NCI-H748 (cell line): ENCODE results near the gene NUP205.
"Not testable (repeated sequence)": the region's sequence is repeated elsewhere in the genome, so short reads cannot be mapped to it uniquely, and the experiment has no call there.

Experiments used
- DNase-seq: peaks from one replicate; lab custom pipeline; 2025; ENCODE audit not compliant: unreplicated experiment; lab: John Stamatoyannopoulos, UW

Gene NUP205

GRCh38 chr7:135620980-135621850 lies 63.5 kb downstream of the NUP205 start:
- peak; percentile 83 for DNase-seq

GRCh38 chr7:135634191-135634878 lies 76.6 kb downstream of the NUP205 start:
- no peak for DNase-seq

GRCh38 chr7:135639690-135640089 lies 82.0 kb downstream of the NUP205 start:
- not testable (repeated sequence) for DNase-seq

- DNase-seq, result no peak
Measured at GRCh38 chr7:135644154-135644553, 86.4 kb downstream of the NUP205 start.

GRCh38 chr7:135644729-135645128 lies 87.0 kb downstream of the NUP205 start:
- no peak for DNase-seq

- peak; percentile 60 for DNase-seq
Measured at GRCh38 chr7:135645296-135645904, 87.7 kb downstream of the NUP205 start.

- DNase-seq, result no peak
Measured at GRCh38 chr7:135647755-135648154, 90.0 kb downstream of the NUP205 start.

GRCh38 chr7:135648235-135648634 lies 90.5 kb downstream of the NUP205 start:
- DNase-seq, result no peak

- no peak for DNase-seq
Measured at GRCh38 chr7:135650831-135651573, 93.3 kb downstream of the NUP205 start.

DNA sequence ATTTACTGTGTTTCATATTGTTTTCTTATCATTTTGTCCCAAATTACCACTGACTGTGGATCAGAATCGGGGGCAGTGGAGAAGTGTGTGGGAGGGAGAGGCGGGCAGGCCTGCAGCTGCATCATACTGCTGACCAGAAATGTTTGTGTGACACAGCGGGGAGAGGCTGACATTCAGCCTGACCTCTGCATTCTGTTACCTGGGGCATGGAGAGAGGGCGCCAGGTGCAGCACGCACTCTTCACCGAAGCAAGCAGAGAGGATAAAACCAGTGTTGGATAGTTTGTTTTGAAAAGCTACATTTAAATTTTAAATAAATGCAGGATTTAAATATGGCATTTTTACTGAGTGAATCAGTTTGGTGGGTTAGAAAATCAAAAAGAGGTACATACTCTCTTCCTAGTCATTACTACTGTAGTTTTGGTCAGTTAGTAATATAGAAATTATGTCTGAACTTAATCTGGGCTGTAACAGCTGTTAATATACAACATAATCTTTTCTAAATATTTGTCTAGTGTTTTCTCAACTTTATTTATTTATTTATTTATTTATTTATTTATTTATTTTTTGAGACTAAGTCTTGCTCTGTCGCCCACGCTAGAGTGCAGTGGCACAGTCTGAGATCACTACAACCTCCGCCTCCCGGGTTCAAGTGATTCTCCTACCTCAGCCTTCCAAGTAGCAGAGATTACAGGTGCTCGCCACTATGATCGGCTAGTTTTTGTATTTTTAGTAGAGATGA lies 95.8 kb downstream of the NUP205 start:
- peak; percentile 97 for DNase-seq

DNA sequence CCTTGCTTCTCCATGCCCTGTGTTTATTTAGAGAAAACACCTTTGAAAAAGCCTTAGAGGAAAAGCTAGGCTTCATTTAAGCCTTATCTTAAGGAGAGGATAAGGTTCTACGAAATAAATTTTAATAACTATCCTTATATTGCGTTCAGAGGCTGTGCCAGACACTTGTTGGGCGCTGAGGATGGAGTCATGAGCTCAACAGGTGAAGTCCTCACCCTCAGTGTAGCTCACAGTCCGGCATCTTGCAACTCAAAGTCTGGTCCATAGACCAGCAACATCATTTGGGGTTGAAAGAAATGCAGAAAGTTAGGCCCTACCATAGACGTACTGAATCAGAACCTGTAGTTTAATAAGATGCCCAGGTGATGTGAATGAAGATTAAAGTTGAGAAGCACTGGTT lies 100.8 kb downstream of the NUP205 start:
- DNase-seq, result no peak

DNA sequence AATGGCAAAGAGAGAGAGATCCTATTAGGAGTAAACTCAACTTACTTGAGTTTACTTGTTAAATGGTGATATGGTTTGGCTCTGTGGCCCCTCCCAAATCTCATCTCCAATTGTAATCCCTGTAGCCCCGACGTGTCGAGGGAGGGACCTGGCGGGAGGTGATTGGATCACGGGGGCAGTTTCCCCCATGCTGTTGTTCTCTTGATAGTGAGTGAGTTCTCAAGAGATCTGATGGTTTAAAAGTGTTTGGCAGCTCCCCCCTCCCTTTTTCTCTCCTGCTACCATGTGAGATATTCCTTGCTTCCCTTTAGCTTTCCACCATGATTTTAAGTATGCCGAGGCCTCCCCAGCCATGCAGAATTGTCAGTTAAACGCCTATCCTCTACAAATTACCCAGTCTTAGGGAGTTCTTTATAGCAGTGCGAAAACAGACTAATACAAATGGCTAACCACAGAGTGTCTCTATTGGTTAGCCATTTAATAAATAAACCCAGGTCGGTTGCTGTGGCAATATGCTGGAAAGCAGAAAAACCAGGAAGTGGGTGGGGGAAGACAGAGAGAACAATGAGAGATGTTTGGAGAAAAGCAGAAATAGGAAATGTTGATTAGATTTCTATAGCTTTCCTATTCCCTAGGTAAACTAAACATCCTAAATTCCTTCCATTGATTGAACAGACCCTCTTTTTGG lies 101.6 kb downstream of the NUP205 start:
- DNase-seq, result peak; percentile 92

GRCh38 chr7:135661311-135662122 lies 103.8 kb downstream of the NUP205 start:
- peak; percentile 90 for DNase-seq

DNA sequence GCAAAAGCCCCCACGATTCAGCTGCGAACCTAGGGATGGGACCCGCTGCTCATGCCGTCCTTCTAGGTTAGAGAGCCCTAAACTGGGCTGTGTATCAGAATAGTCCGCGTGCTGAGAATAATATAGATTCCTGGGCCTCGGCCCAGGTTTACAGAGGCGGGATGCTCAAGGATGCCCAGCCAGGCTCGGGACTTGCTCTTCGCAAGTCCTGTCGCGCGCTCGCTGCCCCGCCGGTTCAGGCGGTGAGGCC lies 104.3 kb downstream of the NUP205 start:
- DNase-seq, result no peak

- peak; percentile 97 for DNase-seq
Measured at GRCh38 chr7:135662373-135663114, 104.8 kb downstream of the NUP205 start, which contains the start of gene STMP1. TSS of gene STMP1 (plus strand) at chr7:135662514.

DNA sequence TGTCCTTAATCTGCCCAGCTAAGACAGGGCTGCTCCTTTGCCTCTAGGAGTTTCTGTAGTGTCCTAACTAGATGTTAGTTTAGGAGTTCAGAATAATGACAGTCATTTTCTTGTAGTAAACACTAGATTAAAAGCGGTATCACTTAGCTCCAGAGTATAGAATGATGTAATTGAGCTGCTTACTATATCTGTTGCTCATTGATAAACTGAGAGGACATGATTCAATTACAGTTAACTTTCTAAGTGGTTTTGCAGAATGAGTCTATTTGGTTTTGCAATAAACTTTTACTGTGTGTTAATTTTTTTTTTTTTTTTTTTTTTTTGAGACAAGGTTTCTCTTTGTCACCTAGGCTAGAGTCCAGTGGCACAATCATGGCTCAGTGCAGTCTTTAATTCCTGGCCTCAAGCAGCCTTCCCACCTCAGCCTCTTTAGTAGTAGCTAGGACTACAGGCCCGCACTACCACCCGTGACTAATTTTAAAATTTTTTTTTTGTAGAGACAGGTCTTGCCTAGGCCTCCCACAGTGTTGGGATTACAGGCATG lies 106.4 kb downstream of the NUP205 start:
- DNase-seq, result peak; percentile 42

- DNase-seq, result no peak
Measured at GRCh38 chr7:135665042-135665441, 107.3 kb downstream of the NUP205 start.

DNA sequence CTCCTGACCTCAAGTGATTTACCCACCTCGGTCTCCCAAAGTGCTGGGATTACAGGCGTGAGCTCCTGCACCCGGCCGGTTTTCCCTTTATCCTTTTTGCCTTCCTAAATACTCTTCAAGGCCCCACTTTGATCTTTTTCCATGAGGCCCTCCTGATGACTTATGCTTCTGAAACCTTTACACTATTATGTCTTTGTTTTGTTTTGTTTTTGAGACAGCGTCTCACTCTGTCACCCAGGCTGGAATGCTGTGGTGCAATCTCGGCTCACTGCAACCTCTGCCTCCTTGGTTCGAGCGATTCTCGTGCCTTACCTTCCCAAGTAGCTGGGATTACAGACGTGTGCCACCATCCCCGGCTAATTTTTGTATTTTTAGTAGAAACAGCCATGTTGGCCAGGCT lies 108.4 kb downstream of the NUP205 start:
- DNase-seq, result no peak
